Mucosa of descending colon (tissue), 3 donors: ENCODE results near the gene MAPK12. TPM values are rescaled to one million over a fixed set of nuclear protein-coding genes. Genes with fewer than 3 reads are reported as not detected.

Source experiments
- ATAC-seq: fragments of 200-7000 bp; cut with Tn5 transposase; one replicate; pipeline ENCODE4 v1.9.1; 2020; ENCODE audit warnings: mild to moderate bottlenecking, moderate library complexity
- DNase-seq, 3 donors: peaks; one replicate each; pipeline ENCODE4 v3.0.0-alpha.2; 2020
- H3K36me3 ChIP-seq: fragments of 200-600 bp; one replicate; pipeline ENCODE4 v1.8.0; 2021; ENCODE audit warnings: low read depth, mild to moderate bottlenecking
- H3K4me1 ChIP-seq: fragments of 200-600 bp; one replicate; pipeline ENCODE4 v1.8.0; 2021; ENCODE audit warnings: low read depth, mild to moderate bottlenecking
- H3K4me3 ChIP-seq: fragments of 200-600 bp; one replicate; pipeline ENCODE4 v1.8.0; 2021; ENCODE audit warnings: mild to moderate bottlenecking
- H3K9me3 ChIP-seq: fragments of 200-600 bp; one replicate; pipeline ENCODE4 v1.8.0; 2021; ENCODE audit warnings: mild to moderate bottlenecking
- intact Hi-C, 2 donors: fragments of 100-400 bp; cut with DNase I in 1 of 2; cut with micrococcal nuclease in 1 of 2; formaldehyde crosslinking; loops; one replicate each; pipeline versions ENCODE4 v1.11.0 to v1.11.1; 2022; cut with DNase I, micrococcal nuclease
- total RNA-seq, 3 donors: library from RNA; stranded (reverse); fragmentation: NEBNext Ultra II Directional in 2 of 3; extraction: Animal tissue kit (Norgen Biotek cat#: 25700) in 2 of 3; gene quantifications; one replicate each; pipeline versions ENCODE4 v1.2.1 to v1.2.4, GENCODE V29; 2021 to 2023
- TF ChIP-seq, protein P1 (sequence below): fragments of 200-600 bp; IDR thresholded peaks from one replicate; pipeline ENCODE4 v1.8.0; 2022; ENCODE audit warnings: antibody characterized with exemption, mild to moderate bottlenecking
- donor health status: DM: no; HTN: no; CAD: no; lungs with moderate emphysema.
- donor health status: DM: no; HTN: no; CAD: no.
- donor health status: DM: no; HTN: yes; CAD: no.

The MAPK12 gene
- total RNA-seq, 3 donors from 2014 or later: 2.3 to 6.5 (median 5.2) TPM

DNA sequence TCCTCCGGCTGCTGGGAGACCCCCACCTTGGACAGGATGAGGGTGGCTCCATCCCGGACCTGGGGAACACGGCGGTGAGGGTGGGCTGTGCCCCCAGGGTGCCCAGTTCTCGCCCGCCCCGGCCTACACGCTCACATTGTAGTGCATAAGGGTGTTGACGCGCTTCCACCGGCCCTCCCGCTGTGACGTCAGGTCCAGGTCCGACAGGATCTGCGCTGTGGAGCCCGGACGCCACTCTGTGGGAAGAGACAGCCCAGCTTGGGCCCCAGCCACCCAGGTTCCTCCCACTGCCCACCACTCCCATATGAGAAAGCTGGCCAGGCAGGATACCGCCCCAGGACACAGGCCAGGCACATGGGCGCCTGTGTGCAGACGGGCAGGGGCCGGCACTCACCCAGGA is 17.0 kb upstream of the MAPK12 start:
- no peaks in the 10 kb centered on the region for H3K9me3 ChIP-seq
- no peaks in the 10 kb centered on the region for H3K4me1 ChIP-seq
- H3K36me3 ChIP-seq: peaks cover 8% of the 10 kb centered on the region
- ATAC-seq: no peak
- no peak for DNase-seq
- TF ChIP-seq, protein P1, sequence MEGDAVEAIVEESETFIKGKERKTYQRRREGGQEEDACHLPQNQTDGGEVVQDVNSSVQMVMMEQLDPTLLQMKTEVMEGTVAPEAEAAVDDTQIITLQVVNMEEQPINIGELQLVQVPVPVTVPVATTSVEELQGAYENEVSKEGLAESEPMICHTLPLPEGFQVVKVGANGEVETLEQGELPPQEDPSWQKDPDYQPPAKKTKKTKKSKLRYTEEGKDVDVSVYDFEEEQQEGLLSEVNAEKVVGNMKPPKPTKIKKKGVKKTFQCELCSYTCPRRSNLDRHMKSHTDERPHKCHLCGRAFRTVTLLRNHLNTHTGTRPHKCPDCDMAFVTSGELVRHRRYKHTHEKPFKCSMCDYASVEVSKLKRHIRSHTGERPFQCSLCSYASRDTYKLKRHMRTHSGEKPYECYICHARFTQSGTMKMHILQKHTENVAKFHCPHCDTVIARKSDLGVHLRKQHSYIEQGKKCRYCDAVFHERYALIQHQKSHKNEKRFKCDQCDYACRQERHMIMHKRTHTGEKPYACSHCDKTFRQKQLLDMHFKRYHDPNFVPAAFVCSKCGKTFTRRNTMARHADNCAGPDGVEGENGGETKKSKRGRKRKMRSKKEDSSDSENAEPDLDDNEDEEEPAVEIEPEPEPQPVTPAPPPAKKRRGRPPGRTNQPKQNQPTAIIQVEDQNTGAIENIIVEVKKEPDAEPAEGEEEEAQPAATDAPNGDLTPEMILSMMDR: no peak
- intact Hi-C loops: loop anchor here (5.0 kb wide), 2 partner anchors 44 to 49 kb away; partner anchors contain the start of gene DENND6B (in 1 of the 2)
- H3K4me3 ChIP-seq: no peak overlapping the region

DNA sequence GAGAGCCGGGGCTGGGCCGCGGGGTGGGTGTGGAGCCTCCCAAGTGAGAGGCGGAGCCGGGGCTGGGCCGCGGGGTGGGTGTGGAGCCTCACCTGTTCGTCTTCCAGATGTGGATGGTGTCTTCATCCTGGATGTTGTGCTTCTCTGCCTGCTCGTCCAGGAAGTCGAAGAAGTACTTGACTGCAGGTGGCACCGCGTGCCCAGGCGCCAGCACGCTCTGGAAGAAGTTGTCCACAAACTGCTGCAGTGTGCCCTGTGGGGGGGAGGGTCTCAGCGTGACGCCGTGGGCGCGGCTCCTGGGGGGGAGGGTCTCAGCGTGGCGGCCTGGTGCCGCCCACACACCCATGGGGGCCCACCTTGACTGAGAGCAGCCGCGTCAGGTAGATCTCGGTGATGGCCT is 16.3 kb upstream of the MAPK12 start:
- no peaks in the 10 kb centered on the region for H3K4me1 ChIP-seq
- ATAC-seq (no peak), DNase-seq (no peak)
- H3K4me3 ChIP-seq: no peak overlapping the region
- intact Hi-C loops: loop anchor here (5.0 kb wide), 2 partner anchors 45 to 50 kb away; partner anchors contain the start of gene DENND6B (in 1 of the 2)
- no peaks in the 10 kb centered on the region for H3K9me3 ChIP-seq
- peaks cover 7% of the 10 kb centered on the region for H3K36me3 ChIP-seq
- TF ChIP-seq, protein P1: no peak

DNA sequence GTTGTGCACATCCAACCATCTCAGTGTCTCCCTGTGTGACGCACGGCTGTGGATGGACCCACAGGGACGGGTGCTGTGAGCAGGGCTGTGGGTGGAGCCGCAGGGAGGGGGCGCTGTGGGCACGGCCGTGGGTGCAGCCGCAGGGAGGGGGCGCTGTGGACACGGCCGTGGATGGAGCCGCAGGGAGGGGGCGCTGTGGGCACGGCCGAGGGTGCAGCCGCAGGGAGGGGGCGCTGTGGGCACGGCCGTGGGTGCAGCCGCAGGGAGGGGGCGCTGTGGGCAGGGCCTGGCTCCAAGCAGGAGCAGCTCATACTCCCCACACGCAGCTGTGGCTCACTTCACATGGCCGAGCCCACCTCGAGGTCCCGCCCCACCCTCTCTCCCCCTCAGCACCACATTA is 14.7 kb upstream of the MAPK12 start:
- intact Hi-C loops: loop anchor here (5.0 kb wide), 2 partner anchors 46 to 51 kb away; partner anchors contain the start of gene DENND6B (in 1 of the 2)
- DNase-seq: peak in 2 of 3 donors; percentile 79 to 82
- H3K9me3 ChIP-seq: no peaks in the 10 kb centered on the region
- H3K36me3 ChIP-seq: peaks cover 7% of the 10 kb centered on the region
- H3K4me1 ChIP-seq: peaks cover 10% of the 10 kb centered on the region
- H3K4me3 ChIP-seq: no peak overlapping the region
- peak; percentile 72 for ATAC-seq
- TF ChIP-seq, protein P1: peak; percentile 39

GRCh38 chr22:50275181-50276055 is 13.9 kb upstream of the MAPK12 start:
- Histone ChIP-seq H3K4me1 (peaks cover 17% of the 10 kb centered on the region), H3K4me3 (no peak overlapping the region), H3K9me3 (no peaks in the 10 kb centered on the region), H3K36me3 (peaks cover 7% of the 10 kb centered on the region)
- DNase-seq (no peak), ATAC-seq (no peak)
- TF ChIP-seq, protein P1: no peak
- intact Hi-C loops: loop anchor here (5.0 kb wide), 2 partner anchors 47 to 52 kb away; partner anchors contain the start of gene DENND6B (in 1 of the 2)

GRCh38 chr22:50274771-50275170 is 13.3 kb upstream of the MAPK12 start:
- ATAC-seq: no peak
- intact Hi-C loops: loop anchor here (5.0 kb wide), 2 partner anchors 48 to 53 kb away; partner anchors contain the start of gene DENND6B (in 1 of the 2)
- TF ChIP-seq, protein P1: no peak
- DNase-seq: no peak
- peaks cover 22% of the 10 kb centered on the region for H3K4me1 ChIP-seq
- peaks cover 7% of the 10 kb centered on the region for H3K36me3 ChIP-seq
- H3K4me3 ChIP-seq: no peak overlapping the region
- no peaks in the 10 kb centered on the region for H3K9me3 ChIP-seq
